K562 (cell line): ENCODE measurements around the gene INPP1. TPM values are rescaled to one million over a fixed set of nuclear protein-coding genes. Genes with fewer than 3 reads are reported as not detected.

Experiments
- C11orf30 ChIP-seq: fragments of 450-650 bp; IDR thresholded peaks from 2 replicates; pipeline ENCODE4 v1.6.1; 2016; ENCODE audit warnings: low read depth, mild to moderate bottlenecking
- CBX1 ChIP-seq: sonication (generic); IDR thresholded peaks from 2 replicates; pipeline ENCODE4 v1.6.1; 2016; ENCODE audit warnings: antibody characterized with exemption, low read depth, mild to moderate bottlenecking
- CGGBP1 ChIP-seq: fragments of 250-450 bp; sonication (Bioruptor Pico); IDR thresholded peaks from 2 replicates; pipeline ENCODE4 v1.9.0; 2021; ENCODE audit warnings: mild to moderate bottlenecking
- EGR1 ChIP-seq: fragments of 450-650 bp; conservative IDR thresholded peaks from 2 replicates; pipeline ENCODE4 v1.6.1; 2017; ENCODE audit warnings: mild to moderate bottlenecking
- ELF1 ChIP-seq: fragments of 200-800 bp; sonication (Bioruptor generic); IDR thresholded peaks from 2 replicates; pipeline ENCODE4 v1.6.1; 2016; ENCODE audit warnings: missing genetic modification characterization, missing compliant biosample characterization
- ELK3 ChIP-seq: fragments of 450-650 bp; formaldehyde crosslinking; IDR thresholded peaks from 2 replicates; pipeline ENCODE4 v1.4.0; 2020; ENCODE audit warnings: mild to moderate bottlenecking
- ESRRA ChIP-seq: fragments of 450-650 bp; IDR thresholded peaks from 2 replicates; pipeline ENCODE4 v1.6.1; 2014; ENCODE audit warnings: low read depth, mild to moderate bottlenecking, moderate library complexity, borderline replicate concordance
- FOSL1 ChIP-seq: fragments of 200-800 bp; sonication (Bioruptor generic); conservative IDR thresholded peaks from 2 replicates; pipeline ENCODE4 v1.6.1; 2016; ENCODE audit warnings: missing genetic modification characterization, missing compliant biosample characterization
- KAT8 ChIP-seq: fragments of 450-650 bp; IDR thresholded peaks from 2 replicates; pipeline ENCODE4 v1.6.1; 2016; ENCODE audit warnings: low read depth, mild to moderate bottlenecking
- KDM5B ChIP-seq: fragments of 200-600 bp; sonication (generic); IDR thresholded peaks from 2 replicates; pipeline ENCODE4 v1.6.1; 2012; ENCODE audit warnings: low read depth, mild to moderate bottlenecking, moderate library complexity, low read length, control low read depth, inconsistent platforms; ENCODE audit not compliant: insufficient replicate concordance
- MEIS2 ChIP-seq: fragments of 450-650 bp; IDR thresholded peaks from 2 replicates; pipeline ENCODE4 v1.6.1; 2014; ENCODE audit warnings: mild to moderate bottlenecking; ENCODE audit not compliant: partially characterized antibody
- MTA3 ChIP-seq: fragments of 450-650 bp; formaldehyde crosslinking; IDR thresholded peaks from 2 replicates; pipeline ENCODE4 v1.6.1; 2017; ENCODE audit warnings: mild to moderate bottlenecking, borderline replicate concordance
- NKRF ChIP-seq: fragments of 450-650 bp; IDR thresholded peaks from 2 replicates; pipeline ENCODE4 v1.6.1; 2016; ENCODE audit warnings: borderline replicate concordance
- RAD21 ChIP-seq, 2 experiments: fragments of 250-450 bp in 1 of 2; fragments of 450-650 bp in 1 of 2; sonication (Bioruptor Pico) in 1 of 2; formaldehyde crosslinking in 1 of 2; IDR thresholded peaks in 1 of 2; conservative IDR thresholded peaks in 1 of 2; 2 replicates each; pipeline versions ENCODE4 v1.4.0 to v1.8.0; 2020 to 2022; ENCODE audit warnings: mild to moderate bottlenecking in 2 of 2, moderate library complexity in 1 of 2
- RCOR1 ChIP-seq, 2 experiments: IDR thresholded peaks; 2 replicates each; pipeline ENCODE4 v1.6.1; 2012; ENCODE audit warnings: low read depth in 2 of 2, low read length in 2 of 2, borderline replicate concordance in 1 of 2, improper control_type of control experiment in 1 of 2
- THRA ChIP-seq: fragments of 450-650 bp; IDR thresholded peaks from 2 replicates; pipeline ENCODE4 v1.6.1; 2017; ENCODE audit warnings: mild to moderate bottlenecking, moderate library complexity
- ZBTB2 ChIP-seq: fragments of 450-650 bp; IDR thresholded peaks from 2 replicates; pipeline ENCODE4 v1.6.1; 2016; ENCODE audit warnings: antibody characterized with exemption
- ZBTB8A ChIP-seq: fragments of 450-650 bp; IDR thresholded peaks from 2 replicates; pipeline ENCODE4 v1.6.1; 2018; ENCODE audit warnings: mild to moderate bottlenecking, moderate library complexity; ENCODE audit not compliant: partially characterized antibody
- ZNF324 ChIP-seq: fragments of 250-450 bp; sonication (Bioruptor Pico); IDR thresholded peaks from 2 replicates; pipeline ENCODE4 v1.4.0; 2020; ENCODE audit warnings: mild to moderate bottlenecking
- ZNF507 ChIP-seq: conservative IDR thresholded peaks from 2 replicates; pipeline ENCODE4 v1.6.1; 2017; ENCODE audit warnings: missing genetic modification characterization, missing compliant biosample characterization
- ZNF76 ChIP-seq: fragments of 250-450 bp; sonication (Bioruptor Pico); IDR thresholded peaks from 2 replicates; pipeline ENCODE4 v1.4.0; 2020; ENCODE audit warnings: mild to moderate bottlenecking, moderate library complexity, borderline replicate concordance
- polyA plus RNA-seq, 8 experiments: library from polyadenylated mRNA; depleted of rRNA in 4 of 8; stranded (reverse) in 5 of 8; unstranded in 3 of 8; fragments of >200 nt; fragmentation: Nextera tagmentation in 2 of 8; fragmentation: Illumina TruSeq in 1 of 8; extraction: Ambion mirVana in 2 of 8; extraction: Trizol in 1 of 8; gene quantifications; 2 replicates each; pipeline versions ENCODE4 v1.2.1 to v1.2.3, GENCODE V29; 2011 to 2014; ENCODE audit warnings: inconsistent platforms in 1 of 8, missing spikeins in 1 of 8
- total RNA-seq, 7 experiments: library from RNA; depleted of rRNA in 6 of 7; stranded (reverse); fragments of >200 nt in 6 of 7; fragmentation: Illumina TruSeq in 2 of 7; extraction: Trizol in 2 of 7; gene quantifications; 2 replicates each; pipeline versions ENCODE4 v1.2.1 to v1.2.3, GENCODE V29; 2011 to 2021; ENCODE audit warnings: low replicate concordance in 1 of 7

Gene INPP1
- total and polyA plus RNA-seq, 9 of the 15 experiments (the other 6 are each of a cell fraction or from before 2014, with no cell fraction given): 3.7 to 11.8 (median 6.5) TPM

GRCh38 chr2:190319555-190320498 is 23.6 kb upstream of the INPP1 start, which contains the start of gene HIBCH (continued):
- no peak for TF ChIP-seq FOSL1 (tag)
- TF ChIP-seq C11orf30: peak; percentile 61
- TF ChIP-seq CGGBP1: no peak
- TF ChIP-seq MTA3: peak; percentile 54; the same call in 1 of the 2 replicates
- TF ChIP-seq ZBTB2: peak; percentile 63; the same call in 1 of the 2 replicates
- TF ChIP-seq CBX1: peak; percentile 51; the same call in 1 of the 2 replicates
- TF ChIP-seq ELF1 (tag): peak; percentile 77
- TF ChIP-seq EGR1: peak; percentile 25; the same call in 1 of the 2 replicates
- peak; percentile 9 to 31; a peak in 1 of 4 replicates for TF ChIP-seq RAD21 (CRISPR knock-in tag; conservative IDR thresholded peaks at IDR 0.05 in 1 of 2, IDR thresholded peaks at IDR 0.05 in 1 of 2)
- peak; percentile 55 for TF ChIP-seq KDM5B
- TF ChIP-seq ESRRA: 0 out of 2 replicates have a peak, but pooled peaks have one; percentile 29
- TF ChIP-seq ZNF76: no peak
- no peak for TF ChIP-seq ZBTB8A
- no peak for TF ChIP-seq ZNF324 (CRISPR knock-in tag)
- TF ChIP-seq ZNF507: no peak
- TF ChIP-seq MEIS2: peak; percentile 48
- TF ChIP-seq THRA: no peak
- TF ChIP-seq NKRF: no peak
- TF ChIP-seq ELK3 (CRISPR knock-in tag): no peak
- no peak for TF ChIP-seq KAT8
- TF ChIP-seq RCOR1 (IDR thresholded peaks at IDR 0.05; ENCODE audit: borderline replicate concordance in 1 of 2, low read depth in 2 of 2, low read length in 2 of 2): peak in 1 of 2 experiments; percentile 20; a peak in 2 of 4 replicates
